OCI-LY7 (cell line): ENCODE results near the gene PEAK3. TPM values are rescaled to one million over a fixed set of nuclear protein-coding genes. Genes with fewer than 3 reads are reported as not detected.
A peak's percentile ranks its signal among the peaks of the same experiment; 100 is the strongest.

Experiments used
- BruUV-seq: library from RNA; stranded (reverse); fragments of 400-500 nt; replicated peaks from 2 replicates; lab custom pipeline; 2021; lab: Mats Ljungman, UMichigan
- CTCF ChIA-PET: fragments of 300-600 bp; sonication (Branson Sonifier 250); formaldehyde crosslinking; loops from one replicate; lab custom pipeline; 2022; ENCODE audit warnings: antibody characterized with exemption; ENCODE audit not compliant: unreplicated experiment; lab: Charles Lee
- POLR2A ChIA-PET: fragments of 300-600 bp; sonication (Branson Sonifier 250); formaldehyde crosslinking; loops from one replicate; lab custom pipeline; 2022; ENCODE audit warnings: antibody characterized with exemption; lab: Charles Lee
- DNase-seq: peaks from one replicate; pipeline ENCODE4 v3.0.0-alpha.2; 2015; ENCODE audit warnings: low spot score
- H2AFZ ChIP-seq: fragments of 200-600 bp; sonication (generic), shearing (Covaris generic); 2 replicates; pipeline ENCODE4 v1.6.1; 2014; ENCODE audit warnings: mild to moderate bottlenecking, antibody characterized with exemption, low read length, moderate library complexity
- H3K27ac ChIP-seq: fragments of 200-600 bp; sonication (generic); 2 replicates; pipeline ENCODE4 v1.5.1; 2014; ENCODE audit warnings: mixed run types, low read depth, mild to moderate bottlenecking, moderate library complexity, low read length, inconsistent platforms; ENCODE audit not compliant: poor library complexity, severe bottlenecking
- H3K36me3 ChIP-seq: fragments of 200-600 bp; sonication (generic); 2 replicates; pipeline ENCODE4 v1.6.1; 2014; ENCODE audit warnings: mild to moderate bottlenecking, antibody characterized with exemption, low read length, moderate library complexity, mixed read lengths; ENCODE audit not compliant: insufficient read depth
- H3K4me1 ChIP-seq: fragments of 200-600 bp; sonication (generic); 2 replicates; pipeline ENCODE4 v1.5.1; 2014; ENCODE audit warnings: mild to moderate bottlenecking, low read length; ENCODE audit not compliant: insufficient read depth, poor library complexity, severe bottlenecking
- H3K4me2 ChIP-seq: fragments of 200-600 bp; sonication (generic); 2 replicates; pipeline ENCODE4 v1.6.1; 2014; ENCODE audit warnings: mild to moderate bottlenecking, low read length
- H3K4me3 ChIP-seq: fragments of 200-600 bp; sonication (generic); 2 replicates; pipeline ENCODE4 v1.5.1; 2014; ENCODE audit warnings: mild to moderate bottlenecking, low read depth, low read length; ENCODE audit not compliant: poor library complexity, severe bottlenecking
- H3K79me2 ChIP-seq: fragments of 200-600 bp; sonication (generic); 2 replicates; pipeline ENCODE4 v1.6.1; 2016; ENCODE audit warnings: low read depth, mild to moderate bottlenecking, low read length, moderate library complexity, mixed read lengths; ENCODE audit not compliant: insufficient read depth
- H3K9me2 ChIP-seq: fragments of 200-600 bp; sonication (generic); 2 replicates; pipeline ENCODE4 v1.6.1; 2016; ENCODE audit warnings: mild to moderate bottlenecking, low read length, mixed read lengths; ENCODE audit not compliant: insufficient read depth
- H3K9me3 ChIP-seq: fragments of 200-600 bp; sonication (generic); 2 replicates; pipeline ENCODE4 v1.6.1; 2014; ENCODE audit warnings: mild to moderate bottlenecking, mixed run types, low read length, mixed read lengths
- H4K20me1 ChIP-seq: fragments of 200-600 bp; sonication (generic); 2 replicates; pipeline ENCODE4 v1.6.1; 2014; ENCODE audit warnings: mild to moderate bottlenecking, antibody characterized with exemption, low read length, moderate library complexity, mixed read lengths; ENCODE audit not compliant: insufficient read depth
- CTCF ChIP-seq: fragments of 200-600 bp; sonication (generic); conservative IDR thresholded peaks from 2 replicates; pipeline ENCODE4 v1.5.1; 2014; ENCODE audit warnings: mild to moderate bottlenecking, antibody characterized with exemption, low read length, moderate library complexity, mixed read lengths
- EZH2phosphoT487 ChIP-seq: fragments of 200-600 bp; sonication (generic); IDR thresholded peaks from 2 replicates; pipeline ENCODE4 v1.6.1; 2018; ENCODE audit warnings: low read depth, borderline replicate concordance, mild to moderate bottlenecking, mixed run types, antibody characterized with exemption, low read length, moderate library complexity, mixed read lengths
- intact Hi-C: fragments of 100-400 bp; cut with micrococcal nuclease; formaldehyde crosslinking; loops from one replicate; pipeline ENCODE4 v1.10.0; 2022; ENCODE audit not compliant: unreplicated experiment
- total RNA-seq, 2 experiments: library from RNA; depleted of rRNA in 1 of 2; stranded (reverse); fragments of >200 nt in 1 of 2; shearing (Covaris generic) in 1 of 2; gene quantifications; 2 replicates each; pipeline ENCODE4 v1.2.3, GENCODE V29; 2014 to 2022

Gene PEAK3
- total RNA-seq, 2 experiments from 2014 or later, result not detected

- peaks cover 38% of the 10 kb centered on the region for H3K4me1 ChIP-seq
- H3K4me2 ChIP-seq, result peak overlapping the region; percentile 76
- H3K36me3 ChIP-seq, result no peaks in the 10 kb centered on the region
- BruUV-seq, result no TSS peak
- no peaks in the 10 kb centered on the region for H3K9me2 ChIP-seq
- H3K4me3 ChIP-seq, result peak overlapping the region; percentile 73
- ChIA-PET POLR2A (interaction anchor here (0.6 to 1.6 kb wide), 8 partner anchors 39 to 414 kb away, joined by 3 to 7 read pairs (median 3); partner anchors contain the start of genes GADD45B, LMNB2 and LSM7), CTCF (interaction anchor here (0.6 to 1.0 kb wide), 2 partner anchors 15 to 29 kb away, joined by 3 to 9 read pairs; no protein-coding TSS in a partner anchor)
- no peak for DNase-seq
- H3K9me3 ChIP-seq, result no peaks in the 10 kb centered on the region
- TF ChIP-seq CTCF (no peak), EZH2phosphoT487 (no peak)
- H3K79me2 ChIP-seq, result no peaks in the 10 kb centered on the region
- intact Hi-C loops, result no loop called here
- peak overlapping the region; percentile 69; the same call in 1 of the 2 replicates for H2AFZ ChIP-seq
- no peaks in the 10 kb centered on the region for H4K20me1 ChIP-seq
- H3K27ac ChIP-seq, result peak overlapping the region; percentile 86
Observed at GRCh38 chr19:2288818-2289713, 7.1 kb upstream of the PEAK3 start.

GRCh38 chr19:2288338-2288817 lies 6.4 kb upstream of the PEAK3 start:
- Histone ChIP-seq H3K4me3 (no peak overlapping the region), H3K79me2 (no peaks in the 10 kb centered on the region), H3K9me3 (no peaks in the 10 kb centered on the region), H2AFZ (no peak overlapping the region; the same call in 1 of the 2 replicates), H3K9me2 (no peaks in the 10 kb centered on the region), H3K36me3 (no peaks in the 10 kb centered on the region), H3K4me1 (peaks cover 38% of the 10 kb centered on the region), H3K4me2 (peak overlapping the region; percentile 76), H3K27ac (no peak overlapping the region), H4K20me1 (no peaks in the 10 kb centered on the region)
- ChIA-PET POLR2A (interaction anchor here (0.5 to 1.6 kb wide), 7 partner anchors 14 to 187 kb away, joined by 3 to 7 read pairs (median 5); partner anchors contain the start of genes GADD45B, LMNB2 and LSM7), CTCF (no interaction called here)
- DNase-seq, result no peak
- intact Hi-C loops, result no loop called here
- no TSS peak for BruUV-seq
- TF ChIP-seq EZH2phosphoT487 (no peak), CTCF (no peak)
